Measurements from ENCODE around the gene MAPK6. TPM values are rescaled to one million over a fixed set of nuclear protein-coding genes. Genes with fewer than 3 reads are reported as not detected.

MAPK6 gene
- total RNA-seq, 1 experiment from 2014 or later: 83.2 TPM

DNA sequence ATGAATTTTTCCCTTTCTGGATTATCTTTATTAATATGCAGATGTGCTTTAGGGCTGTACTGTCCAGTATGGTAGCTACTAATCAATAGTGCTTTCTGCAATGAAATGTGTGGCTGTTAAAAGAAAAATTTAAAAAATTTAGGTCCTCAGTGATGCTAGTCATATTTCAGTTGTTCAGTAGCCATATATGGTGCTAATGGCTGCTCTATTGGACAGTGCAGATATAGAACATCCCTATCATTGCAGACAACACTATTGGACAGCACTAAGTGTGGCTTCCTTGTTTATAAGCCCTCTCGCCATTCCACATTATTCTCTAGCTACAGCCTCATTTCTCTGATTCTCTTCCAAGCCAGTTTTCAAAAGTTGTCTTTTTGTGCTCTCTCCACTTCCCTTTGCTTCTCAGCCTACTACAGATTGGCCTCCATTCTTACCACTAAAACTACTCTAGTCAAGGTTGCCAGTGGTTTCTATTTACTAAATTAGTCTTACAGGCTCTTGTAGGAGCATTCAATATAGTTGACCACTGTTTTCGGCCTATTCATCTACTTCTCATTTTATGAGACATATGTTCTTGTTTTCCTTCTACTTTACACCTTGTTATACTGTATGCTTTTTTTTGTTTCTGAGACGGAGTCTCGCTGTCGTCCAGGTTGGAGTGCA is 9.5 kb downstream of the MAPK6 start:
- CTCF ChIA-PET: no interaction called here
- POLR2A ChIA-PET: no interaction called here

DNA sequence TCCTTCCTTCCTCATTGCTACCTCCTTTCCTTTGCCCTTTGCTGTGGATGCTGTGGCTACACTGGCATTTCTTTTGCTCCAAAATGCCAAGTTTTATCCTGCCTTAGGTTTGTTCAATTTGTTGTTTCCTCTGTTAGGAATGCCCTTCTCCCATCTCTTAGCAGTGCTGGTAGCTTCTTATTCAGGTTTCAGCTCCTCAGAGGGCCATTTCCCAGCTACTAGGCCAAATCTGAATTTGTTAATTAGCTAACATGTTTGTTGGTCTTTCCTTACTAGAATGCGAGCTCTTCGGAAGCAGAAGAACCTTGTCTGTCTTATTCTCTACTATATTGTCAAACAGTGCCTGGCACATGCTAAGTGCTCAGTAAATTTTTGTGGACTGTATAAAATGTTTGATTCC is 11.0 kb downstream of the MAPK6 start:
- ATAC-seq (peak; percentile 38), DNase-seq (ENCODE audit: low spot score) (no peak)
- Mint-ChIP-seq H3K9me3 (no peaks in the 10 kb centered on the region), H3K36me3 (peaks cover 20% of the 10 kb centered on the region), H3K4me3 (peak overlapping the region; percentile 32), H3K27ac (peak overlapping the region; percentile 98), H3K4me1 (peaks cover 34% of the 10 kb centered on the region), H3K27me3 (ENCODE audit: low read depth) (no peaks in the 10 kb centered on the region)
- ChIA-PET CTCF (interaction anchor here (0.6 to 2.0 kb wide), 5 partner anchors 9 to 1200 kb away, joined by 3 to 5 read pairs (median 5); no protein-coding TSS in a partner anchor), POLR2A (no interaction called here)
- TF ChIP-seq SMAD4 (CRISPR knock-in tag; IDR thresholded peaks at IDR 0.05) (no peak), SMAD3 (CRISPR knock-in tag; IDR thresholded peaks at IDR 0.05; ENCODE audit: borderline replicate concordance) (no peak)
- TF ChIP-seq, protein P1, sequence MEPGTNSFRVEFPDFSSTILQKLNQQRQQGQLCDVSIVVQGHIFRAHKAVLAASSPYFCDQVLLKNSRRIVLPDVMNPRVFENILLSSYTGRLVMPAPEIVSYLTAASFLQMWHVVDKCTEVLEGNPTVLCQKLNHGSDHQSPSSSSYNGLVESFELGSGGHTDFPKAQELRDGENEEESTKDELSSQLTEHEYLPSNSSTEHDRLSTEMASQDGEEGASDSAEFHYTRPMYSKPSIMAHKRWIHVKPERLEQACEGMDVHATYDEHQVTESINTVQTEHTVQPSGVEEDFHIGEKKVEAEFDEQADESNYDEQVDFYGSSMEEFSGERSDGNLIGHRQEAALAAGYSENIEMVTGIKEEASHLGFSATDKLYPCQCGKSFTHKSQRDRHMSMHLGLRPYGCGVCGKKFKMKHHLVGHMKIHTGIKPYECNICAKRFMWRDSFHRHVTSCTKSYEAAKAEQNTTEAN (CRISPR knock-in tag; IDR thresholded peaks at IDR 0.05): no peak
- TF ChIP-seq, protein P2, sequence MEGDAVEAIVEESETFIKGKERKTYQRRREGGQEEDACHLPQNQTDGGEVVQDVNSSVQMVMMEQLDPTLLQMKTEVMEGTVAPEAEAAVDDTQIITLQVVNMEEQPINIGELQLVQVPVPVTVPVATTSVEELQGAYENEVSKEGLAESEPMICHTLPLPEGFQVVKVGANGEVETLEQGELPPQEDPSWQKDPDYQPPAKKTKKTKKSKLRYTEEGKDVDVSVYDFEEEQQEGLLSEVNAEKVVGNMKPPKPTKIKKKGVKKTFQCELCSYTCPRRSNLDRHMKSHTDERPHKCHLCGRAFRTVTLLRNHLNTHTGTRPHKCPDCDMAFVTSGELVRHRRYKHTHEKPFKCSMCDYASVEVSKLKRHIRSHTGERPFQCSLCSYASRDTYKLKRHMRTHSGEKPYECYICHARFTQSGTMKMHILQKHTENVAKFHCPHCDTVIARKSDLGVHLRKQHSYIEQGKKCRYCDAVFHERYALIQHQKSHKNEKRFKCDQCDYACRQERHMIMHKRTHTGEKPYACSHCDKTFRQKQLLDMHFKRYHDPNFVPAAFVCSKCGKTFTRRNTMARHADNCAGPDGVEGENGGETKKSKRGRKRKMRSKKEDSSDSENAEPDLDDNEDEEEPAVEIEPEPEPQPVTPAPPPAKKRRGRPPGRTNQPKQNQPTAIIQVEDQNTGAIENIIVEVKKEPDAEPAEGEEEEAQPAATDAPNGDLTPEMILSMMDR (IDR thresholded peaks at IDR 0.05): no peak

More for the DNA sequence above, 9.5 kb downstream of the MAPK6 start:
- H3K27me3 Mint-ChIP-seq (ENCODE audit: low read depth): no peaks in the 10 kb centered on the region
- peaks cover 33% of the 10 kb centered on the region for H3K4me1 Mint-ChIP-seq
- peak overlapping the region; percentile 86 for H3K27ac Mint-ChIP-seq
- no peak for TF ChIP-seq ZNF423 (CRISPR knock-in tag; IDR thresholded peaks at IDR 0.05)
- TF ChIP-seq, protein P3, sequence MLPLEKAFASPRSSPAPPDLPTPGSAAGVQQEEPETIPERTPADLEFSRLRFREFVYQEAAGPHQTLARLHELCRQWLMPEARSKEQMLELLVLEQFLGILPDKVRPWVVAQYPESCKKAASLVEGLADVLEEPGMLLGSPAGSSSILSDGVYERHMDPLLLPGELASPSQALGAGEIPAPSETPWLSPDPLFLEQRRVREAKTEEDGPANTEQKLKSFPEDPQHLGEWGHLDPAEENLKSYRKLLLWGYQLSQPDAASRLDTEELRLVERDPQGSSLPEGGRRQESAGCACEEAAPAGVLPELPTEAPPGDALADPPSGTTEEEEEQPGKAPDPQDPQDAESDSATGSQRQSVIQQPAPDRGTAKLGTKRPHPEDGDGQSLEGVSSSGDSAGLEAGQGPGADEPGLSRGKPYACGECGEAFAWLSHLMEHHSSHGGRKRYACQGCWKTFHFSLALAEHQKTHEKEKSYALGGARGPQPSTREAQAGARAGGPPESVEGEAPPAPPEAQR (CRISPR knock-in tag; IDR thresholded peaks at IDR 0.05): no peak
- no peak for TF ChIP-seq TP53 (CRISPR knock-in tag; IDR thresholded peaks at IDR 0.05)
- TF ChIP-seq FOXP1 (CRISPR knock-in tag; IDR thresholded peaks at IDR 0.05; ENCODE audit: borderline replicate concordance): no peak
- no peak for TF ChIP-seq KAT7 (CRISPR knock-in tag; IDR thresholded peaks at IDR 0.05; ENCODE audit: borderline replicate concordance)
- no peak for TF ChIP-seq MXD4 (CRISPR knock-in tag; IDR thresholded peaks at IDR 0.05; ENCODE audit: borderline replicate concordance)
- no peaks in the 10 kb centered on the region for H3K9me3 Mint-ChIP-seq
- DNase-seq (ENCODE audit: low spot score) (no peak), ATAC-seq (no peak)
- H3K36me3 Mint-ChIP-seq: peaks cover 13% of the 10 kb centered on the region
- H3K4me3 Mint-ChIP-seq: no peak overlapping the region

DNA sequence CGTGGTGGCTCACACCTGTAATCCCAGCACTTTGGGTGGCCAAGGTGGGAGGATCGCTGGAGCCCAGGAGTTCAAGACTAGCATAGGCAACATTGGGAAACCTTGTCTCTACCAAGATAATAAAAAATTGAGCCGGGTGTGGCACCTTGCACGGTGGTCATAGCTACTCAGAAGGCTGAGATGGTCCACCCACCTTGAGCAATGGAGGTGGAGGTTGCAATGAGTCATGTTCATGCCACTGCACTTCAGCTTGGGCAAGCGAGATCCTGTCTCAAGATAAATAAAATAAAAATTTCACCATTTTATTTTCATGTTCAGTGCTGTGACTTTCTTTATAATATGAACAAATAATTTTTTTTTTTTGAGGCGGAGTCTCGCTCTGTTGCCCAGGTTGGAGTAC is 12.5 kb downstream of the MAPK6 start:
- ATAC-seq (no peak), DNase-seq (ENCODE audit: low spot score) (no peak)
- Mint-ChIP-seq H3K27me3 (ENCODE audit: low read depth) (no peaks in the 10 kb centered on the region), H3K4me1 (peaks cover 34% of the 10 kb centered on the region), H3K27ac (no peak overlapping the region), H3K9me3 (no peaks in the 10 kb centered on the region), H3K4me3 (no peak overlapping the region), H3K36me3 (peaks cover 22% of the 10 kb centered on the region)
- CTCF ChIA-PET: no interaction called here
- POLR2A ChIA-PET: no interaction called here
- TF ChIP-seq, protein P4, sequence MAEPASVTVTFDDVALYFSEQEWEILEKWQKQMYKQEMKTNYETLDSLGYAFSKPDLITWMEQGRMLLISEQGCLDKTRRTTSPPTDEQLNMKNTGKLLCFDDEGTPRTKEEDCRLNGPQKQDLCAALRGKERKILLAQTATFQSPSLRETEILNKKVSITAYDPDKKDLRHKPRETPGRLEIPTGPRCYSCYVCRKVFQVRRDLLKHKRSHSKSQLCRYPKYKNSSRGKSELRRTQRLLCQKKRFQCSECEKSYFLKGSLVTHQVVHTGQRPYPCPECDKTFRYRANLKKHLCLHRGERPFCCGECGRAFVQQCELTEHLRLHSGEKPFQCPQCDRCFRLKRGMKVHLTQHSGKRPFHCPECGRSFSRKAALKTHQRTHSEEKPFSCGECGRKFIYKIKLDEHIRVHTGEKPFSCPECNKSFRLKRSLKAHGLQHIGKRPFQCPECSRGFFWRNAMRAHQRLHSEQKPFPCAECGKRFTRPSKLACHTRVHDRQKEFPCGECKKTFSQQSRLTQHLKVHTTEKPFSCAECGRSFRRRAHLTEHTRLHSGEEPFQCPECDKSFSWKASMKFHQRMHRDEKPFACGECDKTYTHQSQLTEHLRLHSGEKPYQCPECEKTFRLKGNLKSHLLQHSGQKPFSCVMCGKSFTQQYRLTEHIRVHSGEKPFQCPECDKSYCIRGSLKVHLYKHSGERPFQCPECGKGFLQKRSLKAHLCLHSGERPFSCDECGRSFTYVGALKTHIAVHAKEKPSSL (CRISPR knock-in tag; conservative IDR thresholded peaks at IDR 0.05): no peak
- TF ChIP-seq NFYB (CRISPR knock-in tag; conservative IDR thresholded peaks at IDR 0.05; ENCODE audit: low read depth): no peak
- TF ChIP-seq, protein P1 (CRISPR knock-in tag; IDR thresholded peaks at IDR 0.05): no peak
- TF ChIP-seq ZNF219 (CRISPR knock-in tag; IDR thresholded peaks at IDR 0.05; ENCODE audit: borderline replicate concordance): no peak

All from WTC11 (cell line).